GM23338 (cell line): ENCODE measurements around the gene FOXN4. TPM values are rescaled to one million over a fixed set of nuclear protein-coding genes. Genes with fewer than 3 reads are reported as not detected.

Experiments used
- ATAC-seq: fragments of 200-7000 bp; cut with Tn5 transposase; 3 replicates; pipeline ENCODE4 v1.9.1; 2020
- DNase-seq: peaks from one replicate; pipeline ENCODE4 v3.0.0-alpha.2; 2015; ENCODE audit warnings: low spot score
- H2AFZ ChIP-seq: fragments of 200-600 bp; sonication (generic); 2 replicates; pipeline ENCODE4 v1.8.0; 2016; ENCODE audit warnings: antibody characterized with exemption, mild to moderate bottlenecking, moderate library complexity
- H3F3A ChIP-seq: fragments of 200-600 bp; sonication (generic); replicated peaks from 2 replicates; pipeline ENCODE4 v1.8.0; 2017; ENCODE audit warnings: antibody characterized with exemption, mixed run types, low read depth
- H3K27ac ChIP-seq: fragments of 200-600 bp; sonication (generic); 2 replicates; pipeline ENCODE4 v1.6.1; 2016; ENCODE audit warnings: low read depth
- H3K27me3 ChIP-seq: fragments of 200-600 bp; sonication (generic); 2 replicates; pipeline ENCODE4 v1.8.0; 2016; ENCODE audit warnings: mild to moderate bottlenecking, mixed run types, moderate library complexity; ENCODE audit not compliant: insufficient read depth
- H3K36me3 ChIP-seq: fragments of 200-600 bp; sonication (generic); 2 replicates; pipeline ENCODE4 v1.8.0; 2016; ENCODE audit warnings: mild to moderate bottlenecking; ENCODE audit not compliant: insufficient read depth
- H3K4me1 ChIP-seq: fragments of 200-600 bp; sonication (generic); 2 replicates; pipeline ENCODE4 v1.8.0; 2016; ENCODE audit warnings: mild to moderate bottlenecking, moderate library complexity; ENCODE audit not compliant: insufficient read depth
- H3K4me2 ChIP-seq: fragments of 200-600 bp; sonication (generic); 2 replicates; pipeline ENCODE4 v1.7.1; 2017; ENCODE audit warnings: mixed run types
- H3K4me3 ChIP-seq: fragments of 200-600 bp; sonication (generic); 2 replicates; pipeline ENCODE4 v1.6.1; 2016; ENCODE audit warnings: mixed run types
- H3K79me2 ChIP-seq: fragments of 200-600 bp; sonication (generic); replicated peaks from 2 replicates; pipeline ENCODE4 v1.8.0; 2017; ENCODE audit warnings: mild to moderate bottlenecking; ENCODE audit not compliant: insufficient read depth
- H3K9me2 ChIP-seq: fragments of 200-600 bp; sonication (generic); 2 replicates; pipeline ENCODE4 v1.8.0; 2017; ENCODE audit not compliant: insufficient read depth
- H4K20me1 ChIP-seq: fragments of 200-600 bp; sonication (generic); replicated peaks from 2 replicates; pipeline ENCODE4 v1.8.0; 2017; ENCODE audit warnings: mild to moderate bottlenecking; ENCODE audit not compliant: insufficient read depth
- H3K27ac Mint-ChIP-seq: 2 replicates; pipeline ENCODE4 v1.8.0; 2020; ENCODE audit warnings: inconsistent platforms, mild to moderate bottlenecking, moderate library complexity, mixed read lengths
- H3K27me3 Mint-ChIP-seq: 3 replicates; pipeline ENCODE4 v1.8.0; 2022; ENCODE audit warnings: low read depth, mild to moderate bottlenecking, moderate library complexity, mixed read lengths, inconsistent platforms; ENCODE audit not compliant: insufficient read depth, poor library complexity
- H3K36me3 Mint-ChIP-seq: 3 replicates; pipeline ENCODE4 v1.8.0; 2021; ENCODE audit warnings: low read depth, mild to moderate bottlenecking, inconsistent platforms, moderate library complexity, mixed read lengths
- H3K4me1 Mint-ChIP-seq: 3 replicates; pipeline ENCODE4 v1.8.0; 2020; ENCODE audit warnings: mild to moderate bottlenecking, inconsistent platforms, mixed read lengths
- H3K4me3 Mint-ChIP-seq: 3 replicates; pipeline ENCODE4 v1.8.0; 2021; ENCODE audit warnings: moderate library complexity, mild to moderate bottlenecking, inconsistent platforms, mixed read lengths
- H3K9me3 Mint-ChIP-seq: 3 replicates; pipeline ENCODE4 v1.8.0; 2020; ENCODE audit warnings: moderate library complexity, mild to moderate bottlenecking, inconsistent platforms, mixed read lengths
- CREB1 ChIP-seq: fragments of 250-450 bp; sonication (Bioruptor Pico); IDR thresholded peaks from 2 replicates; pipeline ENCODE4 v1.5.0; 2020; ENCODE audit warnings: low read depth, mild to moderate bottlenecking, moderate library complexity
- EZH2 ChIP-seq: fragments of 200-600 bp; sonication (generic); IDR thresholded peaks from one replicate; pipeline ENCODE4 v1.8.0; 2017; ENCODE audit warnings: antibody characterized with exemption, mild to moderate bottlenecking, low read depth; ENCODE audit not compliant: unreplicated experiment
- EZH2phosphoT487 ChIP-seq: fragments of 200-600 bp; sonication (generic); IDR thresholded peaks from one replicate; pipeline ENCODE4 v1.8.1; 2018; ENCODE audit warnings: antibody characterized with exemption; ENCODE audit not compliant: unreplicated experiment
- JUNB ChIP-seq: IDR thresholded peaks from one replicate; pipeline ENCODE4 v1.6.1; 2016; ENCODE audit warnings: antibody characterized with exemption; ENCODE audit not compliant: unreplicated experiment
- NANOG ChIP-seq: IDR thresholded peaks from 2 replicates; pipeline ENCODE4 v1.6.1; 2016; ENCODE audit warnings: antibody characterized with exemption, borderline replicate concordance
- ZNF114 ChIP-seq: fragments of 250-450 bp; sonication (Bioruptor Pico); IDR thresholded peaks from 2 replicates; pipeline ENCODE4 v1.5.0; 2020; ENCODE audit warnings: mild to moderate bottlenecking, moderate library complexity
- ZNF331 ChIP-seq: fragments of 250-450 bp; sonication (Bioruptor Pico); IDR thresholded peaks from 2 replicates; pipeline ENCODE4 v1.5.0; 2020; ENCODE audit warnings: low read depth, mild to moderate bottlenecking, moderate library complexity
- polyA plus RNA-seq: library from polyadenylated mRNA; unstranded; fragments of >200 nt; fragmentation: Nextera tagmentation; extraction: Ambion mirVana; gene quantifications from 2 replicates; pipeline ENCODE4 v1.2.1, GENCODE V29; 2016
- total RNA-seq: library from RNA; depleted of rRNA; stranded (reverse); fragments of >200 nt; shearing (Covaris generic); gene quantifications from 2 replicates; pipeline ENCODE4 v1.2.3, GENCODE V29; 2014
- TF ChIP-seq, protein P1 (sequence below), 2 experiments: fragments of 200-600 bp in 1 of 2; sonication (generic) in 1 of 2; conservative IDR thresholded peaks; 2 replicates each; pipeline versions ENCODE4 v1.5.1 to v1.6.1; 2016 to 2017; ENCODE audit warnings: antibody characterized with exemption in 2 of 2, low read depth in 2 of 2, mild to moderate bottlenecking in 2 of 2, moderate library complexity in 1 of 2
- TF ChIP-seq, protein P2 (sequence below): fragments of 250-450 bp; sonication (Bioruptor Pico); IDR thresholded peaks from 2 replicates; pipeline ENCODE4 v1.5.0; 2020; ENCODE audit warnings: mild to moderate bottlenecking, moderate library complexity
- TF ChIP-seq, protein P3 (sequence below): IDR thresholded peaks from 2 replicates; pipeline ENCODE4 v1.6.1; 2016; ENCODE audit warnings: antibody characterized with exemption

Gene FOXN4
- total and polyA plus RNA-seq, 2 experiments from 2014 or later: 0.35 to 0.47 TPM

DNA sequence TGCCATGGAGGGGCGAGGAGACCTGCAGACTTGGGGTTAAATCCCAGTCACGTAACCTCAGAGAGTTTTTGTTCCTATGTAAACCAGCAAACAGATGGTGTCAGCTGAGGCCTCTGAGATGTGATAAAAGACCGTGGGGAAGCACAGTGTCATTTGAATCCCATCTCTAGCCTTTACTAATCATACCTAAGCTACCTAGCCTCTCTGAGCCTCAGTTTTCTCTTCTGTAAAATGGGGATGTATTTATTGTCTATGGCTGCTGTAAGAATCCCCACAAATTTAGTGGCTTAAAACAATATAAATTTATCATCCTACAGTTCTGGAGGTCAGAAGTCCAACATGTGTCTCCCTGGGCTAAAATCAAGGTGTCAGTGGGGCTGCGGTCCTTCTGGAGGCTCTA is 33.9 kb downstream of the FOXN4 start:
- H3K4me3 Mint-ChIP-seq: no peak overlapping the region
- H2AFZ ChIP-seq: no peak overlapping the region
- no peaks in the 10 kb centered on the region for H3K27me3 ChIP-seq
- H3K9me3 Mint-ChIP-seq: peaks cover 5% of the 10 kb centered on the region; the same call in 2 of the 3 replicates
- no peak overlapping the region for H3K27ac ChIP-seq
- H3K27me3 Mint-ChIP-seq: peaks cover 14% of the 10 kb centered on the region
- no peak for ATAC-seq
- no peak for DNase-seq
- H4K20me1 ChIP-seq: no peaks in the 10 kb centered on the region
- no peaks in the 10 kb centered on the region for H3K79me2 ChIP-seq
- peaks cover 4% of the 10 kb centered on the region; the same call in 2 of the 3 replicates for H3K36me3 Mint-ChIP-seq
- H3K4me2 ChIP-seq: no peak overlapping the region
- no peaks in the 10 kb centered on the region for H3F3A ChIP-seq
- H3K27ac Mint-ChIP-seq: no peak overlapping the region
- H3K36me3 ChIP-seq: no peaks in the 10 kb centered on the region
- no peak for TF ChIP-seq NANOG
- TF ChIP-seq JUNB: no peak
- no peak for TF ChIP-seq ZNF114
- TF ChIP-seq, protein P1, sequence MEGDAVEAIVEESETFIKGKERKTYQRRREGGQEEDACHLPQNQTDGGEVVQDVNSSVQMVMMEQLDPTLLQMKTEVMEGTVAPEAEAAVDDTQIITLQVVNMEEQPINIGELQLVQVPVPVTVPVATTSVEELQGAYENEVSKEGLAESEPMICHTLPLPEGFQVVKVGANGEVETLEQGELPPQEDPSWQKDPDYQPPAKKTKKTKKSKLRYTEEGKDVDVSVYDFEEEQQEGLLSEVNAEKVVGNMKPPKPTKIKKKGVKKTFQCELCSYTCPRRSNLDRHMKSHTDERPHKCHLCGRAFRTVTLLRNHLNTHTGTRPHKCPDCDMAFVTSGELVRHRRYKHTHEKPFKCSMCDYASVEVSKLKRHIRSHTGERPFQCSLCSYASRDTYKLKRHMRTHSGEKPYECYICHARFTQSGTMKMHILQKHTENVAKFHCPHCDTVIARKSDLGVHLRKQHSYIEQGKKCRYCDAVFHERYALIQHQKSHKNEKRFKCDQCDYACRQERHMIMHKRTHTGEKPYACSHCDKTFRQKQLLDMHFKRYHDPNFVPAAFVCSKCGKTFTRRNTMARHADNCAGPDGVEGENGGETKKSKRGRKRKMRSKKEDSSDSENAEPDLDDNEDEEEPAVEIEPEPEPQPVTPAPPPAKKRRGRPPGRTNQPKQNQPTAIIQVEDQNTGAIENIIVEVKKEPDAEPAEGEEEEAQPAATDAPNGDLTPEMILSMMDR (conservative IDR thresholded peaks at IDR 0.05; ENCODE audit: low read depth in 2 of 2): no peak
- no peak for TF ChIP-seq CREB1 (CRISPR knock-in tag)
- no peak for TF ChIP-seq EZH2phosphoT487
- no peak for TF ChIP-seq ZNF331 (CRISPR knock-in tag)
- TF ChIP-seq EZH2: no peak
- TF ChIP-seq, protein P2, sequence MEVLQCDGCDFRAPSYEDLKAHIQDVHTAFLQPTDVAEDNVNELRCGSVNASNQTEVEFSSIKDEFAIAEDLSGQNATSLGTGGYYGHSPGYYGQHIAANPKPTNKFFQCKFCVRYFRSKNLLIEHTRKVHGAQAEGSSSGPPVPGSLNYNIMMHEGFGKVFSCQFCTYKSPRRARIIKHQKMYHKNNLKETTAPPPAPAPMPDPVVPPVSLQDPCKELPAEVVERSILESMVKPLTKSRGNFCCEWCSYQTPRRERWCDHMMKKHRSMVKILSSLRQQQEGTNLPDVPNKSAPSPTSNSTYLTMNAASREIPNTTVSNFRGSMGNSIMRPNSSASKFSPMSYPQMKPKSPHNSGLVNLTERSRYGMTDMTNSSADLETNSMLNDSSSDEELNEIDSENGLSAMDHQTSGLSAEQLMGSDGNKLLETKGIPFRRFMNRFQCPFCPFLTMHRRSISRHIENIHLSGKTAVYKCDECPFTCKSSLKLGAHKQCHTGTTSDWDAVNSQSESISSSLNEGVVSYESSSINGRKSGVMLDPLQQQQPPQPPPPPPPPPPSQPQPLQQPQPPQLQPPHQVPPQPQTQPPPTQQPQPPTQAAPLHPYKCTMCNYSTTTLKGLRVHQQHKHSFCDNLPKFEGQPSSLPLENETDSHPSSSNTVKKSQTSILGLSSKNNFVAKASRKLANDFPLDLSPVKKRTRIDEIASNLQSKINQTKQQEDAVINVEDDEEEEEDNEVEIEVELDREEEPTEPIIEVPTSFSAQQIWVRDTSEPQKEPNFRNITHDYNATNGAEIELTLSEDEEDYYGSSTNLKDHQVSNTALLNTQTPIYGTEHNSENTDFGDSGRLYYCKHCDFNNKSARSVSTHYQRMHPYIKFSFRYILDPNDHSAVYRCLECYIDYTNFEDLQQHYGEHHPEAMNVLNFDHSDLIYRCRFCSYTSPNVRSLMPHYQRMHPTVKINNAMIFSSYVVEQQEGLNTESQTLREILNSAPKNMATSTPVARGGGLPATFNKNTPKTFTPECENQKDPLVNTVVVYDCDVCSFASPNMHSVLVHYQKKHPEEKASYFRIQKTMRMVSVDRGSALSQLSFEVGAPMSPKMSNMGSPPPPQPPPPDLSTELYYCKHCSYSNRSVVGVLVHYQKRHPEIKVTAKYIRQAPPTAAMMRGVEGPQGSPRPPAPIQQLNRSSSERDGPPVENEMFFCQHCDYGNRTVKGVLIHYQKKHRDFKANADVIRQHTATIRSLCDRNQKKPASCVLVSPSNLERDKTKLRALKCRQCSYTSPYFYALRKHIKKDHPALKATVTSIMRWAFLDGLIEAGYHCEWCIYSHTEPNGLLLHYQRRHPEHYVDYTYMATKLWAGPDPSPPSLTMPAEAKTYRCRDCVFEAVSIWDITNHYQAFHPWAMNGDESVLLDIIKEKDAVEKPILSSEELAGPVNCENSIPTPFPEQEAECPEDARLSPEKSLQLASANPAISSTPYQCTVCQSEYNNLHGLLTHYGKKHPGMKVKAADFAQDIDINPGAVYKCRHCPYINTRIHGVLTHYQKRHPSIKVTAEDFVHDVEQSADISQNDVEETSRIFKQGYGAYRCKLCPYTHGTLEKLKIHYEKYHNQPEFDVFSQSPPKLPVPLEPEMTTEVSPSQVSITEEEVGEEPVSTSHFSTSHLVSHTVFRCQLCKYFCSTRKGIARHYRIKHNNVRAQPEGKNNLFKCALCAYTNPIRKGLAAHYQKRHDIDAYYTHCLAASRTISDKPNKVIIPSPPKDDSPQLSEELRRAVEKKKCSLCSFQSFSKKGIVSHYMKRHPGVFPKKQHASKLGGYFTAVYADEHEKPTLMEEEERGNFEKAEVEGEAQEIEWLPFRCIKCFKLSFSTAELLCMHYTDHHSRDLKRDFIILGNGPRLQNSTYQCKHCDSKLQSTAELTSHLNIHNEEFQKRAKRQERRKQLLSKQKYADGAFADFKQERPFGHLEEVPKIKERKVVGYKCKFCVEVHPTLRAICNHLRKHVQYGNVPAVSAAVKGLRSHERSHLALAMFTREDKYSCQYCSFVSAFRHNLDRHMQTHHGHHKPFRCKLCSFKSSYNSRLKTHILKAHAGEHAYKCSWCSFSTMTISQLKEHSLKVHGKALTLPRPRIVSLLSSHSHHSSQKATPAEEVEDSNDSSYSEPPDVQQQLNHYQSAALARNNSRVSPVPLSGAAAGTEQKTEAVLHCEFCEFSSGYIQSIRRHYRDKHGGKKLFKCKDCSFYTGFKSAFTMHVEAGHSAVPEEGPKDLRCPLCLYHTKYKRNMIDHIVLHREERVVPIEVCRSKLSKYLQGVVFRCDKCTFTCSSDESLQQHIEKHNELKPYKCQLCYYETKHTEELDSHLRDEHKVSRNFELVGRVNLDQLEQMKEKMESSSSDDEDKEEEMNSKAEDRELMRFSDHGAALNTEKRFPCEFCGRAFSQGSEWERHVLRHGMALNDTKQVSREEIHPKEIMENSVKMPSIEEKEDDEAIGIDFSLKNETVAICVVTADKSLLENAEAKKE (CRISPR knock-in tag): no peak
- TF ChIP-seq, protein P3, sequence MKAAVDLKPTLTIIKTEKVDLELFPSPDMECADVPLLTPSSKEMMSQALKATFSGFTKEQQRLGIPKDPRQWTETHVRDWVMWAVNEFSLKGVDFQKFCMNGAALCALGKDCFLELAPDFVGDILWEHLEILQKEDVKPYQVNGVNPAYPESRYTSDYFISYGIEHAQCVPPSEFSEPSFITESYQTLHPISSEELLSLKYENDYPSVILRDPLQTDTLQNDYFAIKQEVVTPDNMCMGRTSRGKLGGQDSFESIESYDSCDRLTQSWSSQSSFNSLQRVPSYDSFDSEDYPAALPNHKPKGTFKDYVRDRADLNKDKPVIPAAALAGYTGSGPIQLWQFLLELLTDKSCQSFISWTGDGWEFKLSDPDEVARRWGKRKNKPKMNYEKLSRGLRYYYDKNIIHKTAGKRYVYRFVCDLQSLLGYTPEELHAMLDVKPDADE: no peak
- no peak overlapping the region for H3K4me3 ChIP-seq
- peaks cover 19% of the 10 kb centered on the region for H3K4me1 Mint-ChIP-seq
- no peaks in the 10 kb centered on the region for H3K9me2 ChIP-seq
- peaks cover 6% of the 10 kb centered on the region; the same call in 1 of the 2 replicates for H3K4me1 ChIP-seq
